HepG2 (cell line): ENCODE results near the gene KRI1. TPM values are rescaled to one million over a fixed set of nuclear protein-coding genes. Genes with fewer than 3 reads are reported as not detected.

Experiments
- BCLAF1 ChIP-seq: fragments of 450-650 bp; IDR thresholded peaks from 2 replicates; pipeline ENCODE4 v1.6.1; 2017; ENCODE audit warnings: mild to moderate bottlenecking
- BRF2 ChIP-seq: sonication (generic); formaldehyde crosslinking; IDR thresholded peaks from 2 replicates; pipeline ENCODE4 v1.8.1; 2022; ENCODE audit warnings: mild to moderate bottlenecking, missing genetic modification reagents
- ERF ChIP-seq: IDR thresholded peaks from 2 replicates; pipeline ENCODE4 v1.6.1; 2018; ENCODE audit warnings: missing biosample characterization, missing genetic modification reagents
- FOXC1 ChIP-seq: sonication (generic); formaldehyde crosslinking; IDR thresholded peaks from 2 replicates; pipeline ENCODE4 v1.8.0; 2022; ENCODE audit warnings: mild to moderate bottlenecking, missing genetic modification reagents, borderline replicate concordance
- GLI4 ChIP-seq: sonication (generic); formaldehyde crosslinking; IDR thresholded peaks from 2 replicates; pipeline ENCODE4 v1.5.1; 2020; ENCODE audit warnings: missing genetic modification reagents, mild to moderate bottlenecking, moderate library complexity, borderline replicate concordance
- KDM4B ChIP-seq: sonication (generic); formaldehyde crosslinking; IDR thresholded peaks from 2 replicates; pipeline ENCODE4 v1.4.0; 2020; ENCODE audit warnings: missing genetic modification reagents
- NAIF1 ChIP-seq: sonication (generic); formaldehyde crosslinking; IDR thresholded peaks from 2 replicates; pipeline ENCODE4 v1.5.0; 2020; ENCODE audit warnings: mild to moderate bottlenecking, missing genetic modification reagents, borderline replicate concordance
- PATZ1 ChIP-seq: sonication (generic); formaldehyde crosslinking; IDR thresholded peaks from 2 replicates; pipeline ENCODE4 v1.4.0; 2020; ENCODE audit warnings: missing genetic modification reagents
- PAX8 ChIP-seq: sonication (generic); formaldehyde crosslinking; IDR thresholded peaks from 2 replicates; pipeline ENCODE4 v1.8.0; 2022; ENCODE audit warnings: mild to moderate bottlenecking, missing genetic modification reagents, borderline replicate concordance
- PHF8 ChIP-seq: sonication (generic); formaldehyde crosslinking; IDR thresholded peaks from 2 replicates; pipeline ENCODE4 v1.5.0; 2020; ENCODE audit warnings: missing genetic modification reagents
- RXRA ChIP-seq: sonication (generic); formaldehyde crosslinking; IDR thresholded peaks from 2 replicates; pipeline ENCODE4 v1.5.1; 2020; ENCODE audit warnings: missing genetic modification reagents
- SMAD3 ChIP-seq: sonication (generic); formaldehyde crosslinking; IDR thresholded peaks from 2 replicates; pipeline ENCODE4 v1.4.0; 2020; ENCODE audit warnings: missing genetic modification reagents
- TCF12 ChIP-seq, 2 experiments: fragments of 450-650 bp in 1 of 2; sonication (generic) in 1 of 2; formaldehyde crosslinking in 1 of 2; IDR thresholded peaks; 2 replicates each; pipeline versions ENCODE4 v1.6.1 to v1.8.0; 2017 to 2022; ENCODE audit warnings: antibody characterized with exemption in 1 of 2, mild to moderate bottlenecking in 1 of 2, missing genetic modification reagents in 1 of 2, moderate library complexity in 1 of 2
- ZBTB7B ChIP-seq: sonication (generic); formaldehyde crosslinking; IDR thresholded peaks from 2 replicates; pipeline ENCODE4 v1.4.0; 2020; ENCODE audit warnings: missing genetic modification reagents
- ZFX ChIP-seq: sonication (generic); formaldehyde crosslinking; IDR thresholded peaks from 2 replicates; pipeline ENCODE4 v1.4.0; 2020; ENCODE audit warnings: mild to moderate bottlenecking, low read depth, missing genetic modification reagents, moderate library complexity
- ZNF331 ChIP-seq: sonication (generic); formaldehyde crosslinking; IDR thresholded peaks from 2 replicates; pipeline ENCODE4 v1.4.0; 2020; ENCODE audit warnings: missing genetic modification reagents
- ZNF646 ChIP-seq: sonication (generic); formaldehyde crosslinking; IDR thresholded peaks from 2 replicates; pipeline ENCODE4 v1.9.0; 2021; ENCODE audit warnings: mild to moderate bottlenecking, missing genetic modification reagents
- ZNF670 ChIP-seq: sonication (generic); formaldehyde crosslinking; IDR thresholded peaks from 2 replicates; pipeline ENCODE4 v1.8.0; 2022; ENCODE audit warnings: mild to moderate bottlenecking, missing genetic modification reagents, borderline replicate concordance
- polyA plus RNA-seq, 8 experiments: library from polyadenylated mRNA; depleted of rRNA in 3 of 8; stranded (reverse) in 7 of 8; unstranded in 1 of 8; fragments of >200 nt; fragmentation: Illumina TruSeq in 4 of 8; extraction: Trizol in 4 of 8; gene quantifications; 2 replicates each; pipeline versions ENCODE4 v1.2.1 to v1.2.3, GENCODE V29; 2011 to 2016; ENCODE audit warnings: low read depth in 4 of 8, missing spikeins in 1 of 8, mixed read lengths in 1 of 8; ENCODE audit not compliant: insufficient read depth in 1 of 8
- total RNA-seq, 5 experiments: library from RNA; depleted of rRNA; stranded (reverse); fragments of >200 nt; fragmentation: Illumina TruSeq; extraction: Trizol; gene quantifications; 2 replicates each; pipeline ENCODE4 v1.2.3, GENCODE V29; 2016; ENCODE audit warnings: low read depth in 1 of 5

Gene KRI1
- total and polyA plus RNA-seq, 2 of the 13 experiments (the other 11 are each of a cell fraction or from before 2014, with no cell fraction given): 9.1 to 11.7 TPM

GRCh38 chr19:10510301-10510802 lies 55.5 kb downstream of the KRI1 start (continued):
- TF ChIP-seq ZNF646 (CRISPR knock-in tag): no peak
- no peak for TF ChIP-seq SMAD3 (CRISPR knock-in tag)
- 0 out of 2 replicates have a peak, but pooled peaks have one; percentile 14 for TF ChIP-seq PHF8 (CRISPR knock-in tag)
- TF ChIP-seq ZNF331 (CRISPR knock-in tag): no peak
- no peak for TF ChIP-seq GLI4 (CRISPR knock-in tag)
- 0 out of 2 replicates have a peak, but pooled peaks have one; percentile 15 for TF ChIP-seq ZFX (CRISPR knock-in tag)
- peak; percentile 55; the same call in 1 of the 2 replicates for TF ChIP-seq RXRA (CRISPR knock-in tag)
- no peak for TF ChIP-seq BRF2
- no peak for TF ChIP-seq KDM4B (CRISPR knock-in tag)
- no peak for TF ChIP-seq FOXC1 (CRISPR knock-in tag)
- peak; percentile 69 for TF ChIP-seq PATZ1 (CRISPR knock-in tag)
- TF ChIP-seq ERF (CRISPR knock-in tag): no peak
- no peak for TF ChIP-seq TCF12 (IDR thresholded peaks at IDR 0.05)
- TF ChIP-seq TCF12 (CRISPR knock-in tag; IDR thresholded peaks at IDR 0.05): no peak
- no peak for TF ChIP-seq PAX8
- peak; percentile 85 for TF ChIP-seq ZBTB7B
- TF ChIP-seq NAIF1: no peak
- TF ChIP-seq BCLAF1: no peak
- TF ChIP-seq ZNF670 (CRISPR knock-in tag): no peak
